K562 (cell line): ENCODE results near the gene PTBP3. TPM values are rescaled to one million over a fixed set of nuclear protein-coding genes. Genes with fewer than 3 reads are reported as not detected.

Experiments
- ADNP ChIP-seq: fragments of 200-800 bp; sonication (Bioruptor generic); IDR thresholded peaks from 2 replicates; pipeline ENCODE4 v1.6.1; 2016; ENCODE audit warnings: missing genetic modification characterization, missing compliant biosample characterization
- CREM ChIP-seq: IDR thresholded peaks from 2 replicates; pipeline ENCODE4 v1.6.1; 2014; ENCODE audit warnings: antibody characterized with exemption, low read depth
- ETV1 ChIP-seq: fragments of 450-650 bp; conservative IDR thresholded peaks from 2 replicates; pipeline ENCODE4 v1.6.1; 2016; ENCODE audit warnings: missing genetic modification characterization, control low read depth, low read depth, missing compliant biosample characterization
- PTBP1 ChIP-seq: fragments of 200-400 bp; formaldehyde crosslinking; IDR thresholded peaks from 2 replicates; pipeline ENCODE4 v1.6.1; 2017; ENCODE audit warnings: low read depth, low read length
- SRSF9 ChIP-seq: fragments of 200-400 bp; formaldehyde crosslinking; IDR thresholded peaks from 2 replicates; pipeline ENCODE4 v1.6.1; 2017; ENCODE audit warnings: low read depth, low read length, borderline replicate concordance
- STAG1 ChIP-seq: sonication (generic); formaldehyde crosslinking; IDR thresholded peaks from 2 replicates; pipeline ENCODE4 v1.5.0; 2020; ENCODE audit warnings: missing genetic modification reagents, borderline replicate concordance
- ZNF699 ChIP-seq: fragments of 250-450 bp; sonication (Bioruptor Pico); IDR thresholded peaks from 2 replicates; pipeline ENCODE4 v1.8.0; 2021; ENCODE audit warnings: mild to moderate bottlenecking, moderate library complexity; ENCODE audit not compliant: insufficient replicate concordance
- polyA plus RNA-seq, 8 experiments: library from polyadenylated mRNA; depleted of rRNA in 4 of 8; stranded (reverse) in 5 of 8; unstranded in 3 of 8; fragments of >200 nt; fragmentation: Nextera tagmentation in 2 of 8; fragmentation: Illumina TruSeq in 1 of 8; extraction: Ambion mirVana in 2 of 8; extraction: Trizol in 1 of 8; gene quantifications; 2 replicates each; pipeline versions ENCODE4 v1.2.1 to v1.2.3, GENCODE V29; 2011 to 2014; ENCODE audit warnings: inconsistent platforms in 1 of 8, missing spikeins in 1 of 8
- total RNA-seq, 7 experiments: library from RNA; depleted of rRNA in 6 of 7; stranded (reverse); fragments of >200 nt in 6 of 7; fragmentation: Illumina TruSeq in 2 of 7; extraction: Trizol in 2 of 7; gene quantifications; 2 replicates each; pipeline versions ENCODE4 v1.2.1 to v1.2.3, GENCODE V29; 2011 to 2021; ENCODE audit warnings: low replicate concordance in 1 of 7
- TF ChIP-seq, protein P1 (sequence below): fragments of 450-650 bp; IDR thresholded peaks from 2 replicates; pipeline ENCODE4 v1.6.1; 2016; ENCODE audit warnings: low read depth
- TF ChIP-seq, protein P2 (sequence below), 2 experiments: fragments of 450-650 bp in 1 of 2; sonication (generic) in 1 of 2; formaldehyde crosslinking in 1 of 2; IDR thresholded peaks; 2 replicates each; pipeline versions ENCODE4 v1.7.1 to v1.9.0; 2016 to 2022; ENCODE audit warnings: inconsistent platforms in 1 of 2, mild to moderate bottlenecking in 1 of 2, missing genetic modification reagents in 1 of 2

PTBP3 gene
- total and polyA plus RNA-seq, 9 of the 15 experiments (the other 6 are each of a cell fraction or from before 2014, with no cell fraction given): 22.4 to 132 (median 68.0) TPM

GRCh38 chr9:112173489-112174221 lies 159.8 kb downstream of the PTBP3 start (continued):
- TF ChIP-seq, protein P1, sequence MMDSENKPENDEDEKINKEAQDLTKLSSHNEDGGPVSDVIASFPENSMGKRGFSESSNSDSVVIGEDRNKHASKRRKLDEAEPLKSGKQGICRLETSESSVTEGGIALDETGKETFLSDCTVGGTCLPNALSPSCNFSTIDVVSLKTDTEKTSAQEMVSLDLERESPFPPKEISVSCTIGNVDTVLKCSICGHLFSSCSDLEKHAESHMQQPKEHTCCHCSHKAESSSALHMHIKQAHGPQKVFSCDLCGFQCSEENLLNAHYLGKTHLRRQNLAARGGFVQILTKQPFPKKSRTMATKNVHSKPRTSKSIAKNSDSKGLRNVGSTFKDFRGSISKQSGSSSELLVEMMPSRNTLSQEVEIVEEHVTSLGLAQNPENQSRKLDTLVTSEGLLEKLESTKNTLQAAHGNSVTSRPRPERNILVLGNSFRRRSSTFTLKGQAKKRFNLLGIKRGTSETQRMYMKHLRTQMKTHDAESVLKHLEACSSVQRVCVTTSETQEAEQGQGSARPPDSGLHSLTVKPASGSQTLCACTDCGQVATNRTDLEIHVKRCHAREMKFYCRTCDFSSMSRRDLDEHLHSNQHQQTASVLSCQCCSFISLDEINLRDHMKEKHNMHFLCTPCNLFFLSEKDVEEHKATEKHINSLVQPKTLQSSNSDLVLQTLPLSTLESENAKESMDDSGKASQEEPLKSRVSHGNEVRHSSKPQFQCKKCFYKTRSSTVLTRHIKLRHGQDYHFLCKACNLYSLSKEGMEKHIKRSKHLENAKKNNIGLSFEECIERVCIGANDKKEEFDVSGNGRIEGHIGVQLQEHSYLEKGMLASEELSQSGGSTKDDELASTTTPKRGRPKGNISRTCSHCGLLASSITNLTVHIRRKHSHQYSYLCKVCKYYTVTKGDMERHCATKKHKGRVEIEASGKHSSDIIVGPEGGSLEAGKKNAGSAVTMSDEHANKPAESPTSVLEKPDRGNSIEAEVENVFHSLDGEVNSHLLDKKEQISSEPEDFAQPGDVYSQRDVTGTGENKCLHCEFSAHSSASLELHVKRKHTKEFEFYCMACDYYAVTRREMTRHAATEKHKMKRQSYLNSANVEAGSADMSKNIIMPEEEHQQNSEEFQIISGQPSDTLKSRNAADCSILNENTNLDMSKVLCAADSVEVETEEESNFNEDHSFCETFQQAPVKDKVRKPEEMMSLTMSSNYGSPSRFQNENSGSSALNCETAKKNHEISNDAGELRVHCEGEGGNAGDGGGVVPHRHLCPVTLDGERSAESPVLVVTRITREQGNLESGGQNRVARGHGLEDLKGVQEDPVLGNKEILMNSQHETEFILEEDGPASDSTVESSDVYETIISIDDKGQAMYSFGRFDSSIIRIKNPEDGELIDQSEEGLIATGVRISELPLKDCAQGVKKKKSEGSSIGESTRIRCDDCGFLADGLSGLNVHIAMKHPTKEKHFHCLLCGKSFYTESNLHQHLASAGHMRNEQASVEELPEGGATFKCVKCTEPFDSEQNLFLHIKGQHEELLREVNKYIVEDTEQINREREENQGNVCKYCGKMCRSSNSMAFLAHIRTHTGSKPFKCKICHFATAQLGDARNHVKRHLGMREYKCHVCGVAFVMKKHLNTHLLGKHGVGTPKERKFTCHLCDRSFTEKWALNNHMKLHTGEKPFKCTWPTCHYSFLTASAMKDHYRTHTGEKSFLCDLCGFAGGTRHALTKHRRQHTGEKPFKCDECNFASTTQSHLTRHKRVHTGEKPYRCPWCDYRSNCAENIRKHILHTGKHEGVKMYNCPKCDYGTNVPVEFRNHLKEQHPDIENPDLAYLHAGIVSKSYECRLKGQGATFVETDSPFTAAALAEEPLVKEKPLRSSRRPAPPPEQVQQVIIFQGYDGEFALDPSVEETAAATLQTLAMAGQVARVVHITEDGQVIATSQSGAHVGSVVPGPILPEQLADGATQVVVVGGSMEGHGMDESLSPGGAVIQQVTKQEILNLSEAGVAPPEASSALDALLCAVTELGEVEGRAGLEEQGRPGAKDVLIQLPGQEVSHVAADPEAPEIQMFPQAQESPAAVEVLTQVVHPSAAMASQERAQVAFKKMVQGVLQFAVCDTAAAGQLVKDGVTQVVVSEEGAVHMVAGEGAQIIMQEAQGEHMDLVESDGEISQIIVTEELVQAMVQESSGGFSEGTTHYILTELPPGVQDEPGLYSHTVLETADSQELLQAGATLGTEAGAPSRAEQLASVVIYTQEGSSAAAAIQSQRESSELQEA: no peak
- TF ChIP-seq ZNF699 (CRISPR knock-in tag) (no peak), SRSF9 (no peak), ADNP (no peak), ETV1 (tag) (no peak), STAG1 (CRISPR knock-in tag) (peak; percentile 25; the same call in 1 of the 2 replicates), PTBP1 (no peak), CREM (no peak)
- TF ChIP-seq, protein P2, sequence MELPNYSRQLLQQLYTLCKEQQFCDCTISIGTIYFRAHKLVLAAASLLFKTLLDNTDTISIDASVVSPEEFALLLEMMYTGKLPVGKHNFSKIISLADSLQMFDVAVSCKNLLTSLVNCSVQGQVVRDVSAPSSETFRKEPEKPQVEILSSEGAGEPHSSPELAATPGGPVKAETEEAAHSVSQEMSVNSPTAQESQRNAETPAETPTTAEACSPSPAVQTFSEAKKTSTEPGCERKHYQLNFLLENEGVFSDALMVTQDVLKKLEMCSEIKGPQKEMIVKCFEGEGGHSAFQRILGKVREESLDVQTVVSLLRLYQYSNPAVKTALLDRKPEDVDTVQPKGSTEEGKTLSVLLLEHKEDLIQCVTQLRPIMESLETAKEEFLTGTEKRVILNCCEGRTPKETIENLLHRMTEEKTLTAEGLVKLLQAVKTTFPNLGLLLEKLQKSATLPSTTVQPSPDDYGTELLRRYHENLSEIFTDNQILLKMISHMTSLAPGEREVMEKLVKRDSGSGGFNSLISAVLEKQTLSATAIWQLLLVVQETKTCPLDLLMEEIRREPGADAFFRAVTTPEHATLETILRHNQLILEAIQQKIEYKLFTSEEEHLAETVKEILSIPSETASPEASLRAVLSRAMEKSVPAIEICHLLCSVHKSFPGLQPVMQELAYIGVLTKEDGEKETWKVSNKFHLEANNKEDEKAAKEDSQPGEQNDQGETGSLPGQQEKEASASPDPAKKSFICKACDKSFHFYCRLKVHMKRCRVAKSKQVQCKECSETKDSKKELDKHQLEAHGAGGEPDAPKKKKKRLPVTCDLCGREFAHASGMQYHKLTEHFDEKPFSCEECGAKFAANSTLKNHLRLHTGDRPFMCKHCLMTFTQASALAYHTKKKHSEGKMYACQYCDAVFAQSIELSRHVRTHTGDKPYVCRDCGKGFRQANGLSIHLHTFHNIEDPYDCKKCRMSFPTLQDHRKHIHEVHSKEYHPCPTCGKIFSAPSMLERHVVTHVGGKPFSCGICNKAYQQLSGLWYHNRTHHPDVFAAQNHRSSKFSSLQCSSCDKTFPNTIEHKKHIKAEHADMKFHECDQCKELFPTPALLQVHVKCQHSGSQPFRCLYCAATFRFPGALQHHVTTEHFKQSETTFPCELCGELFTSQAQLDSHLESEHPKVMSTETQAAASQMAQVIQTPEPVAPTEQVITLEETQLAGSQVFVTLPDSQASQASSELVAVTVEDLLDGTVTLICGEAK (IDR thresholded peaks at IDR 0.05): no peak
- TF ChIP-seq, protein P2 (CRISPR knock-in tag; IDR thresholded peaks at IDR 0.05): no peak
